Dermis microvascular lymphatic vessel endothelial cell (primary cell): ENCODE data around the gene OTOS. TPM values are rescaled to one million over a fixed set of nuclear protein-coding genes. Genes with fewer than 3 reads are reported as not detected.

Source experiments
- DNase-seq, 2 donors: peaks; one replicate each; pipeline versions ENCODE4 v3.0.0 to v3.0.0-alpha.2; 2010; ENCODE audit warnings: low read depth in 2 of 2
- total RNA-seq: library from RNA; depleted of rRNA; stranded (reverse); fragments of >200 nt; gene quantifications from 2 replicates; pipeline ENCODE4 v1.2.1, GENCODE V29; 2014

Gene OTOS
- total RNA-seq, 1 donor from 2014 or later, result not detected

DNA sequence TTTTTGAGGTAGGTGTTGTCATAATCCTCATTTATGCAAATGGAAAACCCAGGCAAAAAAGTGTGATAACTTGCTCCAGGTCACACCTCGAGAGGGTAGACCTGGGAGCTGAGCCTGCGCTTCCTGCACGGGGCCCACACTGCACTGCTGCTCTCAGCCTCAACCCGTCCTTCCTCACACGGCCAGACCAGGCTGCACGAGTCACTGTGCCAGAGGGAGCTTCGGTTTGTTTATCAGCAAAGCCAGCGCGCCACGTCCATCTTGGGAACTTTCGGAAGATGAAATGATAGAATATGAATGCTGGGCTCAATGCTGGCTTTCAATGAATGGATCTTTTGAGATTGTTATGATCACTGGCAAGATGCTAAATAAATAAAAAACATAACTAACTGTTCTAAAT, 18.8 kb downstream of the OTOS start:
- no peak for DNase-seq

DNA sequence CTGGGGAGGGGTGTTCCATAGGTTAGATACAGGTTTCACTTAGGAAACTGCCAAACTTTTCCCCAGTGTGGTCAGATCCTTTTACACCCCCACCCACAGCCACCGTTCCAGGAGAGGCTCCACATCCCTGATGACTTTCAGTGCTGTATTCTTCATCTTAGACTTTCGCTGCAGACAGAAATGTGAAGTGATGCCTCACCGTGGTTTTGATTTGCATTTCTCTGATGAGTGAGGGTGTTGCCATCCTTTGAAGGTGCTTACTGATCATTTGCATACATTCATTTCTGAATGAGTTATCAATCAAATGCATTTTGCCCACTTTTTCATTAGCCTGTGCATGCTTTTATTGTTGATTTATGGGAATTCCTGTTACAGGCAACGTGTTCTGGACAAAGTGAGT, 19.3 kb downstream of the OTOS start:
- no peak for DNase-seq

DNA sequence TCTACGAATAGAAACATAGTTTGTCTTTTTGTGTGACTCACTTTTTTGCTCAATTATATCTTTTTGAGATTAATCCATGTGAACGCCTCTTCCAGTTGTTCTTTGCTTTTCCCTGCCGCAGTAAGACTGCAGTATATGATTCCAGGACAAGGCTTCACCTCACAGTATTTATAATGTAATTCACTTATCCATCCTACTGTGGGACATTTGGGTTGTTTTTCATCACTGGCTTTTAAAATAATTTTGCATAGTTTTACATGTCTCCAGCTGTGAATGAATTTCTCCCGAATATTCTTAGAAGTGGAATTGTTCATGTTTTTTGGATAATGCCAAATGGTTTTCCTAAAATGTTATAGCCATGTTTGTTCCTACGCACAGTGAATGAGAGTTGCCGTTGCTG, 26.2 kb downstream of the OTOS start:
- DNase-seq, result no peak

DNA sequence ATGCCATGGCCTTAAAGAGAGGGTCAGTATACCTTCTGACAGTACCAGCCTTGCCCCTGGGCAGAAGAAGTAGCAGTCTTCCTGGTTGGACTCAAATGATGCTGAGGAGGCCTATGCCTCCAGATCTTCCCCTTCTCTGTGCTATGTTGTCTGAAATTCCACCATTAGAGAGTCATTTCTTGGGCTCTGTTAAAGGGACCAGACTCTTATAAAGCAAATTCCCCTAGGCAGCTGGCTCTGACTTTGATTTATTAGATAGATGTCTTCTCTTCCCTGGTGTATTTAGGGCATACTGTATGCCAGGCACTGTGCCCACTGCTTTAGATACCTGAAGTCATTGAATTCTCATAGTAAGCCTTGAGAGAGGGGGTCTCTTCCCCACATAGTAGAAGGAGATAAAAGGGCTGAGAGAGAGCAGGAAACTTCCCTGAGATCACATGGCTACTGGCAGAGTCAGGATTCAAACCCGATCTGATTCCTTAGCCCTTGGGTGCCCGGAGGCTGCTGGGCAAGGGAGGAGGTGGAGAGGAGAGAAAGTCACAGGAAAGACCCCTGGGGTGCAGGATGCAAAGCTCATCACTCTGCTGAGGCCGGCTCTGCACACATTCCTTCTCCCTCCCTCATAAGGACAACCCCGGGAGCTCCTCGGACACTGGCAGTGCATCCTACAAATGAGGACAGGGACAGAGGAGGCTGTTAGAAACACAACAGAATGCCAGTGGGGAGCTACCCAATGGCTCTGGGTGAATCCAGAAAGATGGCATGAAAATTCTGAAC, 27.4 kb downstream of the OTOS start:
- DNase-seq, result no peak

DNA sequence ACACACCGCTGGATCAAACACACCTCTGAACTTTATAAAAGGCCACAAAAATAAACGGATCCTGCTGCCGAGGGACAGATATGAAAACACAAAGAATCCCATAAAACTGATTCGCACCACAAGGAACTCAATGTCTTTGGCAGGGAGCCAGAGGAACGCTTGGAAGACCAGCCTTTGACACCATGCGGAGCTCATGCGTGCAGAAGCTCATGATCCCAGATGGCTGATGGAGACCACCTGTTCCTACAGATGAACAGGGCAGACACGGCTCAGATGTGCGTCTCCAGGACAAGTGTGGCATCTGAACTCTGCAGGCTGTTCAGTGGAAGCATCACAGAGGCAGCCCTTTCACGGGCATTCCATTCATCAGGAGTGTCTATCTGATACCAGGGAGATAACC, 29.2 kb downstream of the OTOS start:
- no peak for DNase-seq

DNA sequence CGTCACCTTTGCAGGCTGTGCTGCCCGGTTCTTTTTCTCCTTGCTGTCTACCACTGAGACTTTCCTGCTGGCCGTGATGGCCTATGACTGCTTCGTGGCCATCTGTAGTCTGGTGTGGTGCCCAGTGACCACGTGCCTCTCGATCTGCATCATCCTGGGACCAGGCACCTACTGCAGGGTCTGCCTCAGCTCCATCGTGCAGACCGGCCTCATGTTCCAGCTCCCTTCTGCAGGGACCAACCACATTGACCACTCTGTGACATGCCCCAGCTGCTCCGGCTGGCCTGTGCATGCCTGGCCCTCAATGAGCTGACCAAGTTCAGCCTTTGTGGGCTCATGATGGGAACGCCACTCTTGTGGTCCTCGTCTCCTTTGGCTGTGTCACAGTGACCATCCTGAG, 31.1 kb downstream of the OTOS start:
- no peak for DNase-seq

DNA sequence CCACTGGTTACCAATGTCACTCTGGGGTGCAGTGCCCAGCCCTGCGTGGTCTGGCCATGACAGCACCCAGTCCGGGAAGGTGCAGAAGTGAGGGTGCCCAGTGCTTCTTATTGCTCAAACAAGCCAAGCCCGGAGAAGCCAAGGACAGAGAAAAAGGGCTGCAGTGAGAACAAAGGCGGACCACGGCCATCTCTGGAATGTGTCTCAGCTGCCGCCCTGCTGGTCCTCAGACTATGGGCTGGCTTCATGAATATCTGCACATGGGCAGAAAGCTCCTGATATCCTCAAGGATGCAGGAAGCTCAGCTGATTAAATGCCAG, 33.0 kb downstream of the OTOS start:
- no peak for DNase-seq

DNA sequence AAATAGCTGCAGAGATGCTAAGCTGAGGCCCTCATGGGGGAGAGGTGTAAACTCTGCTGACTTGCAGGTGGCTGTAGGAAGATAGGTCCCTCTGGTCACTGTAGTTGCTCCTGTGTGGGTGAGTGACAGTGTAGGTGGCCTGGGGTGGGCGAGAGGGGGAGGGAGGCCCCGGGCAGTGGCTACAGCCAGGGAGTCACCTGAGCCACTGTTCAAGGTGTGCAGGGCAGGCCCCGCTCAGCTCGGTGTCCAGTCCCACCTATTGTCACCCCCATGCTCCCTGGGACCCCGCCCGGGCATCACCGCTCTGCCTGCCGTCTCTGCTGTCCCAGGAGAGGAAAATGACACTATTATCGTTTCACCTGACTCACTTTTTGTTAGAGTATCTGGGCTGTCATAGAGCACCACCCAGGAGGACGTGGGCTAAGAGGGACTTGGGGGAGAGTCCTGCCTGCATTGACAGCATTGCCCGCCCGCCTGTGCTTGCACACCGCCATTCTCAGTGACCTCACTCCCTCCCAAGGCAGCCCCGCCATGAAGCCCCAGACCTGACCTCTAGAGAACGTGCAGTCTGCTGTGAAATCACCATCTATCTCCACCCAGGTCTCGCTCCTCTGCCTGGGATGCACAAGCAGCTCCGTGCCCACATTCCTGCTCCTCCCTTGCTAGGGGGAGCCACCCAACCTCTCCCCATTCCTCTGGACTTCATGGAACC, 33.5 kb downstream of the OTOS start:
- DNase-seq, result no peak

DNA sequence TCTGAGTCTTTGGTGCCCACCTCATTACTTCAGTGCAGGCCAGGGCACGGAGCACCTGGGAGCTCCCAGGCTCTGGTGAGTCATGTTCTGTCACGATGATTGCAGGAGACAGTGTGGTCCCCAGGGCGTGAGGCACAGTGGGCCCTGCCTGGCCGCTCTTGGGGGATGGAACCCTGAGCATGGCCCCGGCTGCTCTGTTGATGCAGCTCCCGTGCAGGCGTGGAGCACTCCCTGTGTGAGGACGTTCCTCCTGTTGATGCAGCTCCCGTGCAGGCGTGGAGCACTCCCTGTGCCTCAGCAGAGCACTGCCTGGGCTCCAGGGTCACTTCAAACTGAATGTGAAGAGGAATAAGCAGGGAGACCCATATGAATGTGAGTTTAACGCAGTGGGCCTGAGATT, 34.5 kb downstream of the OTOS start:
- no peak for DNase-seq

DNA sequence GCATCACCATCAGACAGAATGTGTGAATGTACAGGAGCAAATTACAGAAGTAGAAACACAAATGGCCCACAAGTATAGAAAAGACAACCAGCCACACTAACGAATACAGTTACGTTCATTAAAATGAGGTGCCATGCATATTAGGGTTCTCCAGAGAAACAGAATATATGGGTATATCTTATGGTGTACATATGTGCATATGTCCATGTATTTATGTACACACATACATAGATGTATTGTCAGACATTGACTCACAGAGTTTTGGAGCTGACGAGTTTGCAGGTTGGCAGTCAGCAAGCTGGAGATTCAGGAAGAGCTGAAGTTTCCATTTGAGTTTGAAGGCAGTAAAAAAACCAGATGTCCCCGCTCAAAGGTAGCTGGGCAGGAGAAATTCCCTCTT, 37.3 kb downstream of the OTOS start:
- DNase-seq, result no peak

DNA sequence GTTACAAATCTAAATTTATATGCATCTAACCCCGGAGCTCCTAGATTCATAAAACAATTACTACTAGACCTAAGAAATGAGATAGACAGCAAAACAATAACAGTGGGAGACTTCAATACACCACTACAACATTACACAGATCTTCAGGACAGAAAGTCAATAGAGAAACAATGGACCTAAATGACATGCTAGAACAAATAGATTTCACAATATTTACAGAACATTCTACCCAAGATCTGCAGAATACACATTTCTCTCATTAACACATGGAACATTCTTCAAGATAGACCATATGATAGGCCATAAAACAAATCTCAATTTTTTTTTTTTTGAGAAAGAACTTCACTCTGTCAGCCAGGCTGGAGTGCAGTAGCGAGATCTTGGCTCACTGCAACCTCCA, 42.1 kb downstream of the OTOS start:
- no peak for DNase-seq

DNA sequence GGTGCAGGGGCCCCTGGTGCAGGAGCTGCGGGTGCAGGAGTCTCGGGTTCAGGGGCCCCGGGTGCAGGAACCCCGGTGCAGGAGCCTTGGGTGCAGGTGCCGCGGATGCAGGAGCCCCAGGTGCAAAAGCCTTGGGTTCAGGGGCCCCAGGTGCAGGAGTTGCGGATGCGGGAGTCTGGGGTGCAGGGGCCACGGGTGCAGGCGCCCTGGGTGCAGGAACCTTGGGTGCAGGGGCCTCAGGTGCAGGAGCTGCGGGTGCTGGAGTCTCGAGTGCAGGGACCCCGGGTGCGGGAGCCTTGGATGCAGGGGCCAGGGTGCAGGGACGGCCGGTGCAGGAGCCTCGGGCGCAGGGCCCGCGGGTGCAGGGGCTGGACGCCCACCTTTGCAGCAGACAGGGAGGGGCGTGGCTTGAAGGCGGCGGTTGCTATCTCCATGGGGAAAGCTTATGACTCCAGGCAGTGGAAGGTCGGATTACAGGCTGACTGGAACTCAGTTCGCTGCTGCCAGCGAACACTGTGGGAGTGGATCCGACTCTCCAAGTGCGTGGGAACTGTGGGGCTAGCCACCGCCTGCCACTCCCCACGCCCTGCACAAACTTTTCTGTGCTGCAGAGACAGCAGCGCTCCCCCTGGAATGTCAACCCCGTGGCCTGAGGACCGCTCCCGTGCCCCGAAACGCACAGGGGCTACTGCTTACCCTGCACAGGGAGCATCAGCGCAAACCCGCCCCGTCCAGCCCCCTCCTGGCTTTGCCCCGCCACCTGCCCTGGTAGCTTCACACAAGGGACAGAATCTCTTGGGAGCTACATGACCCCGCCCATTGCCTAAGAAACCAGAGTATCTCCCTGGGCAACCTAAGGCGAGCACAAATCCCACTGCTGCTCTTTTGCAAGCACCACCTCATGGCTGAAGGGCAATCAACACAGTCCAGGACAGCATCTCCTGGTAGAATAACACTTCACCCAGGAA, 44.6 kb downstream of the OTOS start:
- no peak for DNase-seq

DNA sequence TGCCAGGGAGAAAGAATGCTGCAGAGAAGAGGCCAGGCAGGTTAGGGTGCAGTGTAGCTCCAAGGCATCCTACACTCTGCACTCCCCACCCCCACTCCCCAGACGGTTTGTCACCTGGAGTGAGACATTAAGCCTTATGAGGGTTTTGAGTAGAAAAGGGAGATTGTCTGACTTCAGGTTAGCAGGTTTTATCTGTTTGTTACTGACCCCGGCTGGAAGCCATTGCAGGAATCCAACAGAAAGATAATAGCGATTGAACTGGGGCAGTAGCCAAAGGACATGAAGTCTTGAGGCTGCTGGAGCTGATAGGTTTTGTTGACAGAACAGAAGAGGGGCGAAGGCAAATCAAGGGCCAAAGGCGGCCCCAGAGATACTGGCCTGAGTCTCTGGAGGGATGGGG, 51.2 kb downstream of the OTOS start:
- no peak for DNase-seq

Other genes with a start within 250 kb of the OTOS start
- gene NDUFA10, start 115.3 kb downstream of the OTOS start, total RNA-seq, result 75.1 and 97.0 TPM in 2 replicates
- gene OR6B2, start 110.2 kb downstream of the OTOS start, total RNA-seq, result not detected in 2 replicates
- not detected in 2 replicates for gene OR6B3, start 87.1 kb downstream of the OTOS start, total RNA-seq
- 117 and 160 TPM in 2 replicates for gene COPS9, start 4.4 kb downstream of the OTOS start, total RNA-seq